SW480 (cell line): ENCODE data around the gene DPP6.

Source experiments
- DNase-seq: peaks from one replicate; pipeline ENCODE4 v3.0.0-alpha.2; 2016; ENCODE audit warnings: low spot score

The DPP6 gene

DNA sequence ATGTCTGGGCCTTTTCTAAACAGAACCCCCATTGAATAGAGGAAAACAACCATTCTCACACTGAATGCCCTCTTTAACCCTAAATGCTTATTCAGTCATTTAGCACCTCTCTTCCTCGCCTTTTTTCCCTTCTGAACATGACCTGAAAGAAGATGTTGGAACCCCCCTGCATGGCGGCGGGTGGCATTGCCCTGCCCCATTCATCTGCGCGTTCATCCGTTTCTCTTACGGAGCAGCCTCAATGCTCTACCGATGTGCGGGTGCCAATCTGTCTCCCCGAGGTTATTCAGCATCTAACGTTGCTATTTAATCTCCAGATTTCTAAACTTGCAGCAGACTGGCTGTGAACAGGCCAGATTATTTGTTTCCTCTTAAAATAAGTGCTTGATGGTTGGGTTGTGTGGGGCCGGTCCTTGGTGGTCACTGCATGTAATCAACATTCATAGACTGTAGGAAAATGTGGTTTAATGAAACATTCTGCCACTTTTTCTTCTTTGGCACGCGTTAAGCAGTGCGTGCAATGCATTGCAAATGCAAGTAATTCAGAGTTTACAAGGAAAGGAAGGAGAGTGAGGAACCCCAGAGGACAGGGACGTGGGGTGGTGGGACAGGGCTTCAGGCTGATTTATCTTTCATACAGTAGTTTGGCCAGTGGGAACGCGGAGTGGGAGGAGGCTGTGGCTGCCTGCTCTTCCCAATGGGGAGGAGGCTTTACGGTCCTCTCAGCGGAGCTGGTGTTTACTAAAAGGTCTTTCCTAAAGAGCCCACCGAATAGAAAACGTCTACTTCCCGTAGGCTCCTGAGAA lies 286.7 kb downstream of the DPP6 start:
- no peak for DNase-seq

DNA sequence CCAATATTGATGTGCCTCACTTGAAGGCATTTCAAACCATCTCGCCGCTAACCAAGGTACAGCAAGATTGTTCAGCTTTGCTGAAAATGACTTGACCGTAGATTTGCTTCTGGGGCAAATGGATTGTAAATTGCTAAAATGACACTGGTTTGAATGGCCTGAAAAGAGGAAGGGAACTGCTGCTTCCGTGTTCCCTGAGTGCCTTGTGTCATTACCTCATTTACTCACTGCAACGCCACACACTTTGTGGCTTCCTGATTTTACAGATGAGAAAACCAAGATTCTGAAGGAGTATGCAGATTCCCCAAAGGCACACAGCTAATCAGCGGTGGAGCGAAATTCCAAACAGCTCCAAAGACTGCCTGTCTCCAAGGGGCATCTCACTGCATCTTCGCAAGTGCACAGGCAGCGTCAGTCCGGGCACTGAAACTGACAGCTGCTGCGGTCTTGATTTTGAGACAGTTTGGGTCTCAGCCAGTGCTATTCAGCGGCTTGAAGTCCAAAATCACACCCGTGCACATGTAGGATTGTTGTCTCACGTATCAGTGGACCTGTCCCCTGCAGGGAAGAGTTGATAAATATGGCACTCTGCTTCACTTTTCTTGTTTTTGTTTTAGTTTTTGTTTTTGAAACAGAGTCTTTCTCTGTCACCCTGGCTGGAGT lies 290.9 kb downstream of the DPP6 start:
- no peak for DNase-seq

DNA sequence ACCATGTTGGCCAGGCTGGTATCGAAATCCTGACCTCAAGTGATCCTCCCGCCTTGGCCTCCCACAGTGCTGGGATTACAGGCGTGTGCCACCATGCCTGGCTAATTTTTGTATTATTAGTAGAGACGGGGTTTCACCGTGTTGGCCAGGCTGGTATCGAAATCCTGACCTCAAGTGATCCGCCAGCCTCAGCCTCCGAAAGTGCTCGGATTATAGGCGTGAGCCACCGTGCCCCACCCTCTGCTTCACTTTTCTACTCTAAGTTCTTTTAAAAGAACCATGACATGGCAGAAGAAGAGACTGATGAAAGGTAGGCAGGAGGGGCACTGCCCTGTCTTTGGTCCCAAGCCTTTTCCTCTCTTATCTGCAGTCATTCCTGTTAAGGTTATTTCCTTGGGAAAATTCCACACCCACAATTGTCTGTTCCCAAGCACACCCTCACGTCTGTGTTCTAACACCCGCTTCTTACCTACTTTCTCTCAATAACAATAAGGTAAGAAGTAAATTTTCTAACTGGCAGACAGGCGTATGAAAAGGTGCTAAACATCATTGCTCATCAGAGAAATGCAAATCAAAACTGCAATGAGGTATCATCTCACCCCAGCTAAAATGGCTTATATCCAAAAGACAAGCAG lies 291.7 kb downstream of the DPP6 start:
- DNase-seq, result no peak

DNA sequence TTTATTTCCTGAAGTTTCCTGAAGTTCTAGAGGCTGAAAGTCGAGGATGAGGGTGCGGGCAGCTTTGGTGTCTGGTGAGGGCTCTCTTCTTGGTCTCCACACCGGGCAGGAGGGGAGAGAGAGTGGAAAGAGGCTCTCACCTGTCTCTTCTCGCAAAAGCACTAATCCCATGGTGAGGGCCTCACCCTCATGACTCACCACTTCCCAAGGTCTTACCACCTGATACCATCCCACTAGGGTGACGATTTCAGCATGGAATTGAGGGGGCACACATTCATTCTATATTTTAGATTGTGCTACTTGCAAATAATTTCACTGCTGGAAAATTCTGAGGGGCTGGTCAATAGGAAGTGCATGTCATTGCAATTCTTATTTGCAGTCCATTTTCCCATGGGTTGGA lies 292.9 kb downstream of the DPP6 start:
- DNase-seq, result no peak

DNA sequence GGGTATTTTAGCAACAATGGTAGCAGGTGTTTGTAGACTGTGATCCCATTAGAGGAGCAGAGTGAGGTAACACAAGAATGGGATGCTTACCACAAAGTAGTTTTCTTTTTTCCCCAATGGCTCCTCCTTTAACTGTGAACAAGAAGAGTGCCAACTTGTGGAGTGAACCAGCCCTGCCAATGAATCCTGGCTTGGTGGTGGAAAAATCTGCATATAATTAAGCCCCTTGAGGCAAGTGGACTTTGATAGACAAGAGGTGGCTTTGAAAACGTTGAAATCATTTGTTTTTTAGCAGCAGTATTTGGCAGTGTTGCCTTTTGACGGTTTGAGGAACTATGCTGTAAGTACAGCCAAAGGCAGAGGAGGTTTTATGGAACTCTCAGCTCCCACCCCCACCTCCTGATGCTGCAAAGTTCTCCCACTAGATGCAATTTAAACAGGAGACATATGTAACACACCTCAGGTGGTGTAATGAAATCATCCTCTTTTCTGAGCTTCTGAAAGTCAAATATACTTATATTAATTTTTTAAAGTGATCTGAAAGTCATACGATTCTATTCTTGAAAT lies 295.6 kb downstream of the DPP6 start:
- DNase-seq, result no peak

DNA sequence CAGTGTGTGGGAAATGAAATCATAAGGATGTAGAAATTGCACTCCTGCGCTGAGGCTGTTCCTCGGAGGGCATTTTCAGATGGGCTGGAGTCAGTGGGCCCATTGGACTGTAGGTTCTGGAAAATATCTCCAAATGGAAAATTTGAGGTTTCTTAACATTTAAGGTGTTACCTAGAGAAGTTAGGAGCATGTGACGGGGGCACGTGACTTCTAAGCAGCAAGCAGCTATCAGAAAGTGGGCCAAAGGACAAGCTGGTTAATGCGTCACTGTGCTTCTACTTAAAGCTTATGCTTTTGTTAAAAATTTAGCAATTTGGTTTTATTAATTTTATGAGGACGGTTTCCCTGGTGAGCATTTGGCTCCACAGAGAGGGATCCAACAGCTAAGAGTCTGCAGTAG lies 298.7 kb downstream of the DPP6 start:
- DNase-seq, result no peak

DNA sequence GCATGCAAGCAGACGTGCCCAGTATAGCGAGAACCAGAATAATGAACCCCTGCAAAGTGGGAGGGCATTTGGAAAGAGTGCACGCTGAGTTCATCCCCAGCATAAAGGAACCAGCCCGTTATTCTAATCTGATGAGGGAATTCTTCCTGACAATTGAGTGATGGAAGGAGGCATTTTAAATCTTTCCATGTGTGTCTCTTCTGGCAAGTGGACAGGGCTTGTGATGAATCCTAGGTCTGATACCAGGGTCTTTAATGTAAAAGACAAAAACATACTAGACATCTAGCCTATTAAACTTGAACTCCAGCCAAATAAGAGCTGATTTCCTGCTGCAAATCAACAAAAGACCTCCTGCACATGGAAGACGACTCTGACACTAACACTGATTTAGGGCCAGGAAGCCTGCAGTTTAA lies 301.2 kb downstream of the DPP6 start:
- no peak for DNase-seq

DNA sequence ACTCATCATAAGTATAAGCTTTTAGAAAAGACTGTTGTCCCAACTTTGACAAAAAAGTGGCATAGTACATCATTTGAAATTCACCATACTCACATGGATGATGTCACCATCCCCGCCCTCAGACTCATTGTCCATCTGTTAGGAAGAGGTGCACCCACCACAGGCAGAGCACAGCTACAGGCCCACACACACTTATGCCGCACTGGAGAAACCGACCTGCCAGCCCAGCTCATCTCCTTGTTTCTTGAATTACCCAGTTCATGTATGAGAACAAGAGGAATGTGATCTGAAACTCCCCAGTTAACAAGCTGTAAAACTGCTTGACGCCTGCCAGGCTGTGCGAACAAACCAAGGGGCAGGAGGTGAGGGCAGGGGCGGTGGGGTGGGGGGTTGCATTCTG lies 312.0 kb downstream of the DPP6 start:
- DNase-seq, result no peak

DNA sequence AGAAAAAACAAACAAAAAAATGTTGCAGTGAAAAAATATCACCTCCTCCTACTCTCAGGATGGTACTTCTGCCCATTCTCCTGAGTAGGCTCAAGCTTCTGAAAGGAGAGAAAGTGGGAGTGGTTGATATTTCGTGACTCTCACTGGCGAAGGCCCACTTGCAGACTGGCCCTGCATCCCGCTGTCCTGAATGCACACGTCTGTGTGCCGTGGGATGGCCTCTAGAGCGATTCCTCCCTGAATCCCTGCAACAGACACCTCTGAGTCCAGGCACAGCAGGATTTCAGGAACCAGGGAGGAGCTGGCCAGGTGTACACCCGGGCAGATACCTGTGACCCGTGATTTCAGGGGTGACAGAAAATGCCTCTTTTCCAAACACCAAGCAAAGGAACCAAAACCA lies 319.2 kb downstream of the DPP6 start:
- DNase-seq, result no peak

DNA sequence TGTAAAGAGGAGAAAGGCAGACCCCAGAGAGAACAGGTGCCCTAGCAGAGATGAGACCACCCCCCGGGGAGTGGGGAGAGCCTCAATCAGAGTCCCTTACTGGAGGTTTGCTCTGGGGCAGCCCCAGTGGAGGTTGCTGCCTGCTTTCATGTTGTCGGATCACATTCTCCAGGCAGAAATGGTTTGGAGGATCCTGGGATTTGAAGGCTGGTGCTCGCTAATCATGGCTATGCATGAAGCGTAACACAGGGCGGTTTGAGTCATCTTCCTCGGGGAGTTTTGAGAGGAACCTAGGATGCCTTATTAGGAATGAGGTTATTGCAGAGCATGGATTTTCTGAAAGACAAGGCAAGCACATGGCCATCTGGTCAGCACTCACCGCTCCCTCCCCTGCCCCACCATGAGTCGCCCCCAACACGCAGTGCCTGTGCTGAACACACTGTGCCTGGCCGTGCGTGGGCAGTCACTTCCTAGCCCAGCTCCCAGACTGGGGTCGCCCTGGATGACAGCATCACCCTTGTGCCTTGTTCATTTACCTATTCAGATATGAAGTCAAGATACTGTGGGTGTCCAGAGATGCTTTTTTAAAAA lies 319.9 kb downstream of the DPP6 start:
- DNase-seq, result no peak

DNA sequence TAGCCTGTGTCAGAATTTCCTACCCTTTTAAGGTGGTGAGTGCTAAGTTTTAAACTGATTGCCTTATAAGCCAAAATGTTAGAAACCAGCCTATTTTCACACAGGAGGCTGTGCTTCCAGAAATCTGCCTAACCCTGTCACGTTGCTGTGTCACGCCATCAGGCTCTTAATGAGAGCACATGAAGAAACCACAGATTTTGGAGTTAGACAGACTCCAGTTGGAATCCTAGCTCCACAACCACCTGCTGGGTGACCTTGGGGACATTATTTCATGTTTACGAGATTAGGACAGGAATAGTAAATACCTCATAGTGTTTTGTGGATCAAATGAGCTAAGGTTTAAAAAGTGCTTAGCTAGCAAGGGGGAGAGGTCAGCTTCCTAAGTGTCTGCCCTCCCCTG lies 321.8 kb downstream of the DPP6 start:
- DNase-seq, result no peak

DNA sequence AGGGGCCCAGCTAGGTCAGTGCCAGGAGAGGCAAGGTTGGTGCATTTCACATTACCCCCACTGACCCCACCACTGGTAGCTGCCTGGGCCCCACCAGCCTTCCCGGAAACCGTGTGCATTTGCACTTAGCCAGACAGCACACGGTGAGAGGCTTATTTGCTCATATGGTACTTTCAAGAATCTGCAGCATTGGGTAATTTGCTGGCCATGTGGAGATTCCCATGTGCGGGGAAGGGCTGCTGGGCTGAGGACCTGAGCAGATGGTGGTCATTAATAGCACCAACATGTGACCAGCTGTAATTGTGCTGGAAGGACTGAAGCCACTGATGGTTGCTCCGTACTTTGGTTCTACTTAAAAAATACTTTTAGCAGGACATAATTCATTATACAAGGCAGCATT lies 323.8 kb downstream of the DPP6 start:
- DNase-seq, result no peak

DNA sequence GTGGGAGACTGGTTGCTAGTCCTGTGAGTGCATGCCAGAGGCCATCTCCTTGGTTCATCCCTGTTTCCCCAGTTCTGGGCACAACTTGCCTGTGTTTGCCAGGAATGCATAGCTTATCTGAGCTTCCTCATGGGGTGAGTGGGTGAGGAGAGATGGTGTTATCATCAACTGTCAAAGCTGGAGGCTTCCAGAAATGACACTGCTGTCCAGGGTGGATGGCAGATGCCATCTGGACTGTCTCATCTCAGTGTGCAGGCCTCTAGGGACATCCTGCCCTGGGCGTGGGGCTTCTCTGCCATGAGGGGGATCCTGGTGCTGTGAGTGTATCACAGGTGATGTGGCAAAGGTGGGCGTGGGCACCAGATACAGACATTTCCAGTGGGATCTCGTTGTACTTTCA lies 328.6 kb downstream of the DPP6 start:
- no peak for DNase-seq

DNA sequence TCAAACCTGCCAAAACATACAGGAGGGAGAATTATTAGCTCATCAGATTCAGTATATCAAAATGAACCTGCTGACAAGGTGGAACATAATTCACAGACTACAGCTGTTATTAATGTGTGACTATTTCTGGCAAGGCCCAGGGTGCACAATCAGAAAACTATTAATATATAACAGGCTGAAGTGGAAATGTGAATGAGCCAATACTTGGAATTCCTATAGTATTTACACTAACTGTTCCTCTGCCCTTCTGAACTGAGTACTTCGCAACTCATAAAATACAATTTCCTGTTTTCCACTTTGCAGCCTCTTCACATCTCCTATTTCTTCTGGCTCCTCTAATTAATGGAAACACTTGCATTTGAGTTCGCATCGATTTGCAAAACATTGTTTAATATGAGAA lies 330.8 kb downstream of the DPP6 start:
- DNase-seq, result no peak

DNA sequence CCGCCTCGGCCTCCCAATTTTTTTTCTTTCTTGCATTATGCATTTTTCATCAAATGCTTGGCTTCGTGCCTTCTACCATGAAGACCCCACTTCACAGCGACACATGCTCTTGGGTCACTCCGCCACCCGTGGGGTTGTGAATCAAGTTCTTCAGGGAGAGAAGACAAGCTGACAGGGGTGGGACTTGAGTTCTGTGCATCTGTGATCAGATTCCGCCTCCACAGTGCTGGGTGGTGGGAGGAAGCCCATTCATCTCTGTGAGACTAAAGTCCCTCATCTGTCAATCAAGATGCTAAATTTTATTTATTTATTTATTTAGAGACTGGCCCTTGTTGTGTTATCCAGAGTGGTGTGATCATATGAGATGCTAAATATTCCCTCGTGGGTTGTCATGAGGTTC lies 333.0 kb downstream of the DPP6 start:
- DNase-seq, result no peak

DNA sequence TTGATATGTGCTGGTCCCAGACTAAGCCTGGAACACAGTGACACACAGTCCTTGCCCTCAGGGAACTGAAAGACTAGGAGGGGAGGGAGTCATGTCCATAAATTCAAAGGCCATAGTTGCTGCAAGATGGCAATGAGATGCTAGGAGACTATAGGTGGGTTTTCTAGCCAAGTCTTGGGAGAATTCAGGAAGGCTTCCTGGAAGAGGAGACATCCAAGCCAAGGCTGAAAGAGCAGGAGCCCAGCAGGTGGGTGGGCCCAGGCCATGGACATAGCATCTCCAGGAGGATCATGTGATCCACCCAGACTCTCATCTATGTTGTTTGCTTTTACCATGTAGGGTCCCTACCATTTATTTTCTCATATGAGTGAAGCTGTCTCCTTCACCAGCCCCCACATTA lies 335.1 kb downstream of the DPP6 start:
- no peak for DNase-seq

DNA sequence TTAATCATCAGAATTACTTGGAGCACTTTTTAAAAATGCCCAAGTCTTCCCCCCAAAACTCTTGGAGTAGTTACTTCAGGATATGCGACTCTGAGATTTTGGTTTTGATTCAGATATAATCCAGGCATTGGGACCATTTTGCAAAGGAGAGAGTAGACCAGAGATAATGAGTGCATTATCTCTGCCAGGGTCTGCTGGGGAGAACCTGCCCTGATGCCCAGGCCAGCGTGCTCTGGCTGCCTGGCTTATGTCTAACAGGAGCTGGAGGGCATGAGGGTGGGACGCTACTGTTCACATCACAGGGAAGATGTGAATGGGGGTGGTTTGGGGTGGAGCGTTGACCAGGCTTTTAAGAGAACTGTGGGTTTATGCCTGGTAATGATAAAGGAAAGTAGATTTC lies 336.2 kb downstream of the DPP6 start:
- DNase-seq, result no peak

DNA sequence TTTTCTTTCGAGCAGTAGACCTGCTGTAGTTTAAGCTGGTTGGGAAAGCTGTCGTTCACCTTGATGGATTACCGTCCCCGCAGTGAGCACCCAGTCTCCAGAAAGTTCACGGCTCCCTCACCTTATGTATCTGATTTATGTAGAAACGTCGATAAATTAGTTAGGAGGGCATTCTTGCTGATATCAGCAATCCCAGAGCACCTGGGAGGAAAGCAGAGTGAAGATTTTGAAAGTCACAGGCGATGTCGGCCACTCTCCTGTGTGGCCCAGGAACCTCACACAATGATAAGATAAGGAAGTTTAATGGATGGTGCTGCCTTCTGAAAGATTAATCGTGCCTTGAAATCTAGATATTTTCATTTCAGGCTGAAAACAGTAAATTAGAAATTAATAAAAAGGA lies 336.8 kb downstream of the DPP6 start:
- no peak for DNase-seq

DNA sequence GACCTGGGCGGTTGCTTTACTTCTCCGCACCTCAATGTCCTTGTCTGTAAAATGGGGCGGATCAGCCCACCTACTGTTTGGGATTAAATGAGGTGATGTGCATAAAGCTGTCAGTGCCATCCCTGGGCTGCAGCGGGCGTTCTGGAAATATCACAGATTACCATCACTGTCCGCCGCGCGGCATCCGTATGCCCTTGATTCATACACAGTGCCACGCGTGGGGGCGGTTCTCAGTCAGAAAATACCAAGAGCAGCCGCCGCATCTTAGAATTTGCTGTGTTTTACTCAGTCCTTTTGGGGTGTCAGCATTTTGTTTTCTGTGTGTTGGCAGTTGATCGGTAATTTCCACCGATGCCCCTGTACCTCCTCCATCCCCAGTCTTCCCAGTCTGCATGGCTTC lies 338.8 kb downstream of the DPP6 start:
- DNase-seq, result no peak

DNA sequence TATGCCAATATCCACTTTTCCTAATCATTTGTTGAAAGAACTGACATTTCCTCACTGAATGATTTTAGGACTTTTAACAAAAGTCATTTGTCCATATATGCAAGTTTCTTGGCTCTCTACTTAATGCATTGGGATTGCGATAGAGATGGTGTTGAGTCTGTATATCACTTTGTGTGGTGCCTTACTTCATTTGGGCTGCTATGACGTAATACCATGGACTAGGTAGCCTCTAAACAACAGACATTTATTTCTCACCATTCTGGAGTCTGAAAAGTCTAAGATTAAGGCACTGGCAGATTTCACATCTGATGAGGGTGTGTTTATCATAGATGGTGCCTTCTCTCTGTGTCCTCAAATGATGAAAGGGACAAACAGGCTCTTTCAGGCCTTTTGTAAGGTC lies 342.6 kb downstream of the DPP6 start:
- no peak for DNase-seq

DNA sequence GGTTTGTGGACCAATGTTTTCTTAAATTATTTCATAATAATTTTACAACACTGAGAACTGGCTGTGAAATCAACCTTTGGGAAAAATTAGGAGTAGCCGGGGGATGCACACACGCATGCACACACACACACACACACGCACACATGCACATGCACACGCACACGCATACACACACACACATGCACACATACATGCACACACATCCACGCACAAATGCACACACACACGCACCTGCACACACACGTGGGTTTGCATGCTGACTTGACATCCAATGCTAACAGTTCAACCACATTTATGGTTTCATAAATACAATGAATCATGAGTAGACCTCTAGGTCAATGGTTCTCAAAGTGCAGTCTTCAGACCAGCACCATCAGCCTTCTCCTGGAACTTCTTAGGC lies 354.1 kb downstream of the DPP6 start:
- no peak for DNase-seq

DNA sequence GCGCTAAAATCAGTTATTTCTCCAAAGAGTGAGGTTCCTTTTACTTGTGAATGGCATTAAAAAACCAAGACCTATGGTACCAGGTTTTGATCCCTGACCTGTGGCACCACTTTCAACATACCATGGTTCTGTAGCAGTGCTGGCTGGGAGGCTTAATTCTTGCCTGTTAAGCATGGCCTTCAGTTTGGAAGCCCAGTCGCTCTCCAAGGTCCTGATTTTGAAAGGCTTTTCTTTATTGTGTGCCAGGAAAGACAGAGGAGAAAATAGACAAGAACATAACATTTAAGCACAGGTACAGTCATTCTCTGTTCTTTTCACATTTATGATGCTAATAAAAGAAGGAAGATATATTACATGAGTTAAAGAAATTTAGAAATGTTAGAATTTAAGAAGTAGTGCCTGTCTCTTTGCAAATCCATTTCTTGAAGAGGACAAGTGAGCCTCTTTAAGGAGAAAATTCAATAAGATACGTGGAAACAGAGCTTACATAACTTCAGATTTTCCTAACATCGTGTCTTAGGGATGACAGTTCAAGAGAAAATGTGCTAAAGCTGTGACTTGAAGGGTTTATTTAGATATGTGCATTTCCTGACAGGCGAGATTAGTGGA lies 357.6 kb downstream of the DPP6 start:
- DNase-seq, result peak; percentile 11
